GM23338 (cell line): ENCODE measurements around the gene CTNNA3. TPM values are rescaled to one million over a fixed set of nuclear protein-coding genes. Genes with fewer than 3 reads are reported as not detected.

Source experiments
- ATAC-seq: fragments of 200-7000 bp; cut with Tn5 transposase; 3 replicates; pipeline ENCODE4 v1.9.1; 2020
- DNase-seq: peaks from one replicate; pipeline ENCODE4 v3.0.0-alpha.2; 2015; ENCODE audit warnings: low spot score
- H2AFZ ChIP-seq: fragments of 200-600 bp; sonication (generic); 2 replicates; pipeline ENCODE4 v1.8.0; 2016; ENCODE audit warnings: antibody characterized with exemption, mild to moderate bottlenecking, moderate library complexity
- H3F3A ChIP-seq: fragments of 200-600 bp; sonication (generic); replicated peaks from 2 replicates; pipeline ENCODE4 v1.8.0; 2017; ENCODE audit warnings: antibody characterized with exemption, mixed run types, low read depth
- H3K27ac ChIP-seq: fragments of 200-600 bp; sonication (generic); 2 replicates; pipeline ENCODE4 v1.6.1; 2016; ENCODE audit warnings: low read depth
- H3K27me3 ChIP-seq: fragments of 200-600 bp; sonication (generic); 2 replicates; pipeline ENCODE4 v1.8.0; 2016; ENCODE audit warnings: mild to moderate bottlenecking, mixed run types, moderate library complexity; ENCODE audit not compliant: insufficient read depth
- H3K36me3 ChIP-seq: fragments of 200-600 bp; sonication (generic); 2 replicates; pipeline ENCODE4 v1.8.0; 2016; ENCODE audit warnings: mild to moderate bottlenecking; ENCODE audit not compliant: insufficient read depth
- H3K4me1 ChIP-seq: fragments of 200-600 bp; sonication (generic); 2 replicates; pipeline ENCODE4 v1.8.0; 2016; ENCODE audit warnings: mild to moderate bottlenecking, moderate library complexity; ENCODE audit not compliant: insufficient read depth
- H3K4me2 ChIP-seq: fragments of 200-600 bp; sonication (generic); 2 replicates; pipeline ENCODE4 v1.7.1; 2017; ENCODE audit warnings: mixed run types
- H3K4me3 ChIP-seq: fragments of 200-600 bp; sonication (generic); 2 replicates; pipeline ENCODE4 v1.6.1; 2016; ENCODE audit warnings: mixed run types
- H3K79me2 ChIP-seq: fragments of 200-600 bp; sonication (generic); replicated peaks from 2 replicates; pipeline ENCODE4 v1.8.0; 2017; ENCODE audit warnings: mild to moderate bottlenecking; ENCODE audit not compliant: insufficient read depth
- H3K9me2 ChIP-seq: fragments of 200-600 bp; sonication (generic); 2 replicates; pipeline ENCODE4 v1.8.0; 2017; ENCODE audit not compliant: insufficient read depth
- H4K20me1 ChIP-seq: fragments of 200-600 bp; sonication (generic); replicated peaks from 2 replicates; pipeline ENCODE4 v1.8.0; 2017; ENCODE audit warnings: mild to moderate bottlenecking; ENCODE audit not compliant: insufficient read depth
- H3K27ac Mint-ChIP-seq: 2 replicates; pipeline ENCODE4 v1.8.0; 2020; ENCODE audit warnings: inconsistent platforms, mild to moderate bottlenecking, moderate library complexity, mixed read lengths
- H3K27me3 Mint-ChIP-seq: 3 replicates; pipeline ENCODE4 v1.8.0; 2022; ENCODE audit warnings: low read depth, mild to moderate bottlenecking, moderate library complexity, mixed read lengths, inconsistent platforms; ENCODE audit not compliant: insufficient read depth, poor library complexity
- H3K36me3 Mint-ChIP-seq: 3 replicates; pipeline ENCODE4 v1.8.0; 2021; ENCODE audit warnings: low read depth, mild to moderate bottlenecking, inconsistent platforms, moderate library complexity, mixed read lengths
- H3K4me1 Mint-ChIP-seq: 3 replicates; pipeline ENCODE4 v1.8.0; 2020; ENCODE audit warnings: mild to moderate bottlenecking, inconsistent platforms, mixed read lengths
- H3K4me3 Mint-ChIP-seq: 3 replicates; pipeline ENCODE4 v1.8.0; 2021; ENCODE audit warnings: moderate library complexity, mild to moderate bottlenecking, inconsistent platforms, mixed read lengths
- H3K9me3 Mint-ChIP-seq: 3 replicates; pipeline ENCODE4 v1.8.0; 2020; ENCODE audit warnings: moderate library complexity, mild to moderate bottlenecking, inconsistent platforms, mixed read lengths
- CREB1 ChIP-seq: fragments of 250-450 bp; sonication (Bioruptor Pico); IDR thresholded peaks from 2 replicates; pipeline ENCODE4 v1.5.0; 2020; ENCODE audit warnings: low read depth, mild to moderate bottlenecking, moderate library complexity
- EZH2 ChIP-seq: fragments of 200-600 bp; sonication (generic); IDR thresholded peaks from one replicate; pipeline ENCODE4 v1.8.0; 2017; ENCODE audit warnings: antibody characterized with exemption, mild to moderate bottlenecking, low read depth; ENCODE audit not compliant: unreplicated experiment
- EZH2phosphoT487 ChIP-seq: fragments of 200-600 bp; sonication (generic); IDR thresholded peaks from one replicate; pipeline ENCODE4 v1.8.1; 2018; ENCODE audit warnings: antibody characterized with exemption; ENCODE audit not compliant: unreplicated experiment
- JUNB ChIP-seq: IDR thresholded peaks from one replicate; pipeline ENCODE4 v1.6.1; 2016; ENCODE audit warnings: antibody characterized with exemption; ENCODE audit not compliant: unreplicated experiment
- POLR2AphosphoS5 ChIP-seq: IDR thresholded peaks from 2 replicates; pipeline ENCODE4 v1.6.1; 2016; ENCODE audit warnings: antibody characterized with exemption, low read depth
- STAT1 ChIP-seq: IDR thresholded peaks from one replicate; pipeline ENCODE4 v1.6.1; 2016; ENCODE audit warnings: antibody characterized with exemption; ENCODE audit not compliant: unreplicated experiment
- ZNF114 ChIP-seq: fragments of 250-450 bp; sonication (Bioruptor Pico); IDR thresholded peaks from 2 replicates; pipeline ENCODE4 v1.5.0; 2020; ENCODE audit warnings: mild to moderate bottlenecking, moderate library complexity
- ZNF331 ChIP-seq: fragments of 250-450 bp; sonication (Bioruptor Pico); IDR thresholded peaks from 2 replicates; pipeline ENCODE4 v1.5.0; 2020; ENCODE audit warnings: low read depth, mild to moderate bottlenecking, moderate library complexity
- polyA plus RNA-seq: library from polyadenylated mRNA; unstranded; fragments of >200 nt; fragmentation: Nextera tagmentation; extraction: Ambion mirVana; gene quantifications from 2 replicates; pipeline ENCODE4 v1.2.1, GENCODE V29; 2016
- total RNA-seq: library from RNA; depleted of rRNA; stranded (reverse); fragments of >200 nt; shearing (Covaris generic); gene quantifications from 2 replicates; pipeline ENCODE4 v1.2.3, GENCODE V29; 2014
- TF ChIP-seq, protein P1 (sequence below): IDR thresholded peaks from one replicate; pipeline ENCODE4 v1.6.1; 2018; ENCODE audit warnings: antibody characterized with exemption; ENCODE audit not compliant: unreplicated experiment
- TF ChIP-seq, protein P2 (sequence below): IDR thresholded peaks from 2 replicates; pipeline ENCODE4 v1.6.1; 2016; ENCODE audit warnings: antibody characterized with exemption
- TF ChIP-seq, protein P3 (sequence below): fragments of 250-450 bp; sonication (Bioruptor Pico); IDR thresholded peaks from 2 replicates; pipeline ENCODE4 v1.5.0; 2020; ENCODE audit warnings: mild to moderate bottlenecking, moderate library complexity

CTNNA3 gene
- total and polyA plus RNA-seq, 2 experiments from 2014 or later: 0.71 to 3.3 TPM

- no peaks in the 10 kb centered on the region for H4K20me1 ChIP-seq
- H3F3A ChIP-seq: no peaks in the 10 kb centered on the region
- Mint-ChIP-seq H3K36me3 (no peaks in the 10 kb centered on the region), H3K4me3 (no peak overlapping the region), H3K27ac (no peak overlapping the region), H3K4me1 (no peaks in the 10 kb centered on the region), H3K9me3 (no peaks in the 10 kb centered on the region), H3K27me3 (no peaks in the 10 kb centered on the region)
- no peaks in the 10 kb centered on the region for H3K36me3 ChIP-seq
- DNase-seq: no peak
- no peak for TF ChIP-seq JUNB
- TF ChIP-seq ZNF114: no peak
- TF ChIP-seq, protein P1, sequence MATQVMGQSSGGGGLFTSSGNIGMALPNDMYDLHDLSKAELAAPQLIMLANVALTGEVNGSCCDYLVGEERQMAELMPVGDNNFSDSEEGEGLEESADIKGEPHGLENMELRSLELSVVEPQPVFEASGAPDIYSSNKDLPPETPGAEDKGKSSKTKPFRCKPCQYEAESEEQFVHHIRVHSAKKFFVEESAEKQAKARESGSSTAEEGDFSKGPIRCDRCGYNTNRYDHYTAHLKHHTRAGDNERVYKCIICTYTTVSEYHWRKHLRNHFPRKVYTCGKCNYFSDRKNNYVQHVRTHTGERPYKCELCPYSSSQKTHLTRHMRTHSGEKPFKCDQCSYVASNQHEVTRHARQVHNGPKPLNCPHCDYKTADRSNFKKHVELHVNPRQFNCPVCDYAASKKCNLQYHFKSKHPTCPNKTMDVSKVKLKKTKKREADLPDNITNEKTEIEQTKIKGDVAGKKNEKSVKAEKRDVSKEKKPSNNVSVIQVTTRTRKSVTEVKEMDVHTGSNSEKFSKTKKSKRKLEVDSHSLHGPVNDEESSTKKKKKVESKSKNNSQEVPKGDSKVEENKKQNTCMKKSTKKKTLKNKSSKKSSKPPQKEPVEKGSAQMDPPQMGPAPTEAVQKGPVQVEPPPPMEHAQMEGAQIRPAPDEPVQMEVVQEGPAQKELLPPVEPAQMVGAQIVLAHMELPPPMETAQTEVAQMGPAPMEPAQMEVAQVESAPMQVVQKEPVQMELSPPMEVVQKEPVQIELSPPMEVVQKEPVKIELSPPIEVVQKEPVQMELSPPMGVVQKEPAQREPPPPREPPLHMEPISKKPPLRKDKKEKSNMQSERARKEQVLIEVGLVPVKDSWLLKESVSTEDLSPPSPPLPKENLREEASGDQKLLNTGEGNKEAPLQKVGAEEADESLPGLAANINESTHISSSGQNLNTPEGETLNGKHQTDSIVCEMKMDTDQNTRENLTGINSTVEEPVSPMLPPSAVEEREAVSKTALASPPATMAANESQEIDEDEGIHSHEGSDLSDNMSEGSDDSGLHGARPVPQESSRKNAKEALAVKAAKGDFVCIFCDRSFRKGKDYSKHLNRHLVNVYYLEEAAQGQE: no peak
- TF ChIP-seq, protein P2, sequence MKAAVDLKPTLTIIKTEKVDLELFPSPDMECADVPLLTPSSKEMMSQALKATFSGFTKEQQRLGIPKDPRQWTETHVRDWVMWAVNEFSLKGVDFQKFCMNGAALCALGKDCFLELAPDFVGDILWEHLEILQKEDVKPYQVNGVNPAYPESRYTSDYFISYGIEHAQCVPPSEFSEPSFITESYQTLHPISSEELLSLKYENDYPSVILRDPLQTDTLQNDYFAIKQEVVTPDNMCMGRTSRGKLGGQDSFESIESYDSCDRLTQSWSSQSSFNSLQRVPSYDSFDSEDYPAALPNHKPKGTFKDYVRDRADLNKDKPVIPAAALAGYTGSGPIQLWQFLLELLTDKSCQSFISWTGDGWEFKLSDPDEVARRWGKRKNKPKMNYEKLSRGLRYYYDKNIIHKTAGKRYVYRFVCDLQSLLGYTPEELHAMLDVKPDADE: no peak
- no peak for TF ChIP-seq STAT1
- TF ChIP-seq ZNF331 (CRISPR knock-in tag): no peak
- no peak for TF ChIP-seq EZH2phosphoT487
- TF ChIP-seq EZH2: no peak
- no peak for TF ChIP-seq POLR2AphosphoS5
- no peak for TF ChIP-seq CREB1 (CRISPR knock-in tag)
- H3K27me3 ChIP-seq: no peaks in the 10 kb centered on the region
- H3K79me2 ChIP-seq: no peaks in the 10 kb centered on the region
- no peak for ATAC-seq
- H3K4me1 ChIP-seq: no peaks in the 10 kb centered on the region
- no peak overlapping the region for H3K4me2 ChIP-seq
- no peak overlapping the region for H3K27ac ChIP-seq
- no peaks in the 10 kb centered on the region for H3K9me2 ChIP-seq
- no peak overlapping the region for H3K4me3 ChIP-seq
- no peak overlapping the region for H2AFZ ChIP-seq
These were observed 649.5 kb downstream of the CTNNA3 start for GRCh38 chr10:67046507-67046906.

DNA sequence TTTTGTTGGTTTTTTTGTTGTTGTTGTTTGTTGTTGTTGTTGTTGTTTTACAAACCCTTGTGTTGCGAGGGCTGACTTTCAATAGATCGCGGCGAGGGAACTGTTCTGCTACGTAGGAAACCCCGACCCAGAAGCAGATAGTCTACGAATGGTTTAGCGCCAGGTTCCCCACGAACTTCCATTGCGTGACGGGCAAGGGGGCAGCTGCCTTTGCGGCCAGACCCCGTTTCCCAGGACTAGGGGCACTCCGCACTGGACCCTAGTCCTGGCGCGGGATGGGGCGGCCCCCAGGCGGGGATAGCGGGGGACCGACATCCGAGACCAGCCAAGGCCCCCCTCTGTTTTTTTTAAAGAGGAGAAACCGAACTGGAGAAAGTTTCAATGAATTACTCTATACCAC, 650.6 kb downstream of the CTNNA3 start:
- no peak overlapping the region for H3K27ac Mint-ChIP-seq
- Histone ChIP-seq H2AFZ (no peak overlapping the region), H3K4me3 (no peak overlapping the region), H3K4me1 (no peaks in the 10 kb centered on the region), H3K4me2 (no peak overlapping the region), H3K79me2 (no peaks in the 10 kb centered on the region), H3K9me2 (no peaks in the 10 kb centered on the region), H3F3A (no peaks in the 10 kb centered on the region), H3K27ac (no peak overlapping the region), H3K36me3 (no peaks in the 10 kb centered on the region), H3K27me3 (no peaks in the 10 kb centered on the region), H4K20me1 (no peaks in the 10 kb centered on the region)
- DNase-seq: no peak
- no peaks in the 10 kb centered on the region for H3K9me3 Mint-ChIP-seq
- no peaks in the 10 kb centered on the region for H3K36me3 Mint-ChIP-seq
- ATAC-seq: no peak
- no peak overlapping the region for H3K4me3 Mint-ChIP-seq
- H3K4me1 Mint-ChIP-seq: no peaks in the 10 kb centered on the region
- H3K27me3 Mint-ChIP-seq: no peaks in the 10 kb centered on the region
- TF ChIP-seq, protein P3, sequence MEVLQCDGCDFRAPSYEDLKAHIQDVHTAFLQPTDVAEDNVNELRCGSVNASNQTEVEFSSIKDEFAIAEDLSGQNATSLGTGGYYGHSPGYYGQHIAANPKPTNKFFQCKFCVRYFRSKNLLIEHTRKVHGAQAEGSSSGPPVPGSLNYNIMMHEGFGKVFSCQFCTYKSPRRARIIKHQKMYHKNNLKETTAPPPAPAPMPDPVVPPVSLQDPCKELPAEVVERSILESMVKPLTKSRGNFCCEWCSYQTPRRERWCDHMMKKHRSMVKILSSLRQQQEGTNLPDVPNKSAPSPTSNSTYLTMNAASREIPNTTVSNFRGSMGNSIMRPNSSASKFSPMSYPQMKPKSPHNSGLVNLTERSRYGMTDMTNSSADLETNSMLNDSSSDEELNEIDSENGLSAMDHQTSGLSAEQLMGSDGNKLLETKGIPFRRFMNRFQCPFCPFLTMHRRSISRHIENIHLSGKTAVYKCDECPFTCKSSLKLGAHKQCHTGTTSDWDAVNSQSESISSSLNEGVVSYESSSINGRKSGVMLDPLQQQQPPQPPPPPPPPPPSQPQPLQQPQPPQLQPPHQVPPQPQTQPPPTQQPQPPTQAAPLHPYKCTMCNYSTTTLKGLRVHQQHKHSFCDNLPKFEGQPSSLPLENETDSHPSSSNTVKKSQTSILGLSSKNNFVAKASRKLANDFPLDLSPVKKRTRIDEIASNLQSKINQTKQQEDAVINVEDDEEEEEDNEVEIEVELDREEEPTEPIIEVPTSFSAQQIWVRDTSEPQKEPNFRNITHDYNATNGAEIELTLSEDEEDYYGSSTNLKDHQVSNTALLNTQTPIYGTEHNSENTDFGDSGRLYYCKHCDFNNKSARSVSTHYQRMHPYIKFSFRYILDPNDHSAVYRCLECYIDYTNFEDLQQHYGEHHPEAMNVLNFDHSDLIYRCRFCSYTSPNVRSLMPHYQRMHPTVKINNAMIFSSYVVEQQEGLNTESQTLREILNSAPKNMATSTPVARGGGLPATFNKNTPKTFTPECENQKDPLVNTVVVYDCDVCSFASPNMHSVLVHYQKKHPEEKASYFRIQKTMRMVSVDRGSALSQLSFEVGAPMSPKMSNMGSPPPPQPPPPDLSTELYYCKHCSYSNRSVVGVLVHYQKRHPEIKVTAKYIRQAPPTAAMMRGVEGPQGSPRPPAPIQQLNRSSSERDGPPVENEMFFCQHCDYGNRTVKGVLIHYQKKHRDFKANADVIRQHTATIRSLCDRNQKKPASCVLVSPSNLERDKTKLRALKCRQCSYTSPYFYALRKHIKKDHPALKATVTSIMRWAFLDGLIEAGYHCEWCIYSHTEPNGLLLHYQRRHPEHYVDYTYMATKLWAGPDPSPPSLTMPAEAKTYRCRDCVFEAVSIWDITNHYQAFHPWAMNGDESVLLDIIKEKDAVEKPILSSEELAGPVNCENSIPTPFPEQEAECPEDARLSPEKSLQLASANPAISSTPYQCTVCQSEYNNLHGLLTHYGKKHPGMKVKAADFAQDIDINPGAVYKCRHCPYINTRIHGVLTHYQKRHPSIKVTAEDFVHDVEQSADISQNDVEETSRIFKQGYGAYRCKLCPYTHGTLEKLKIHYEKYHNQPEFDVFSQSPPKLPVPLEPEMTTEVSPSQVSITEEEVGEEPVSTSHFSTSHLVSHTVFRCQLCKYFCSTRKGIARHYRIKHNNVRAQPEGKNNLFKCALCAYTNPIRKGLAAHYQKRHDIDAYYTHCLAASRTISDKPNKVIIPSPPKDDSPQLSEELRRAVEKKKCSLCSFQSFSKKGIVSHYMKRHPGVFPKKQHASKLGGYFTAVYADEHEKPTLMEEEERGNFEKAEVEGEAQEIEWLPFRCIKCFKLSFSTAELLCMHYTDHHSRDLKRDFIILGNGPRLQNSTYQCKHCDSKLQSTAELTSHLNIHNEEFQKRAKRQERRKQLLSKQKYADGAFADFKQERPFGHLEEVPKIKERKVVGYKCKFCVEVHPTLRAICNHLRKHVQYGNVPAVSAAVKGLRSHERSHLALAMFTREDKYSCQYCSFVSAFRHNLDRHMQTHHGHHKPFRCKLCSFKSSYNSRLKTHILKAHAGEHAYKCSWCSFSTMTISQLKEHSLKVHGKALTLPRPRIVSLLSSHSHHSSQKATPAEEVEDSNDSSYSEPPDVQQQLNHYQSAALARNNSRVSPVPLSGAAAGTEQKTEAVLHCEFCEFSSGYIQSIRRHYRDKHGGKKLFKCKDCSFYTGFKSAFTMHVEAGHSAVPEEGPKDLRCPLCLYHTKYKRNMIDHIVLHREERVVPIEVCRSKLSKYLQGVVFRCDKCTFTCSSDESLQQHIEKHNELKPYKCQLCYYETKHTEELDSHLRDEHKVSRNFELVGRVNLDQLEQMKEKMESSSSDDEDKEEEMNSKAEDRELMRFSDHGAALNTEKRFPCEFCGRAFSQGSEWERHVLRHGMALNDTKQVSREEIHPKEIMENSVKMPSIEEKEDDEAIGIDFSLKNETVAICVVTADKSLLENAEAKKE (CRISPR knock-in tag): no peak
- TF ChIP-seq STAT1 (no peak), JUNB (no peak)
